Measurements from ENCODE around the gene RAD51B. TPM values are rescaled to one million over a fixed set of nuclear protein-coding genes. Genes with fewer than 3 reads are reported as not detected.

The RAD51B gene
- total and polyA plus RNA-seq, 2 of the 13 experiments (the other 11 are each of a cell fraction or from before 2014, with no cell fraction given), result 7.0 to 9.5 TPM

DNA sequence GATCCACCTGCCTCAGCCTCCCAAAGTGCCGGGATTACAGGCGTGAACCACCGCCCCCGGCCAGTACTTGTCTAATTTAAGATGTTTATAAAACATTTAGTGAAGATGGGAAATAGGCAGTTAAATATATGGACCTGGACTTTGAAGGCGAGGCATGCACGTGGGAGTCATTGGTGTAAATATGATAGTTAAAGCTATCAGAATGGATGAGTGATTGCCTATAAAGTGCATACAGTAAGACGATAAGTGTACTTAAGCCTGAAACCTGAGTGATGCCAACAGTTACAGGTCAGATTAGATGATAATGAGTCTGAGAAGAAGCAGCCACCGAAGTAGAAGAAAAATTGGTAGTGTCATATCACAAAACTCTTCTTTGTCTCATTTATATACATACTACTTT lies 11.5 kb downstream of the RAD51B start:
- no TSS peak for BruUV-seq (replicated peaks)
- Histone ChIP-seq H3K9ac (ENCODE audit: insufficient read depth, low read depth, low read length) (no peak overlapping the region), H2AFZ (ENCODE audit: low read length) (no peak overlapping the region), H3K4me2 (ENCODE audit: low read depth, low read length) (no peak overlapping the region), H3K36me3 (replicated peaks in 1 of 2; ENCODE audit: control insufficient read depth in 1 of 2, insufficient read depth in 2 of 2, low read length in 2 of 2) (peaks cover under 1 to 4% of the 10 kb centered on the region in 2 experiments; a peak in 3 of 5 replicates), H4K20me1 (ENCODE audit: insufficient read depth, low read length) (no peaks in the 10 kb centered on the region), H3K4me3 (replicated peaks in 1 of 3; ENCODE audit: insufficient read depth in 1 of 3, low read depth in 2 of 3, low read length in 3 of 3) (no peak overlapping the region), H3K4me1 (ENCODE audit: insufficient read depth, low read length) (peaks cover 8% of the 10 kb centered on the region; the same call in 1 of the 2 replicates), H3K27me3 (ENCODE audit: control insufficient read depth in 1 of 2, insufficient read depth in 2 of 2, low read length in 2 of 2) (no peaks in the 10 kb centered on the region), H3K79me2 (ENCODE audit: insufficient read depth, low read length) (no peaks in the 10 kb centered on the region), H3K9me3 (ENCODE audit: low read length) (no peaks in the 10 kb centered on the region), H3K27ac (ENCODE audit: extremely low read length, insufficient read depth, low read length) (no peak overlapping the region)
- CTCF ChIA-PET (ENCODE audit: low intra/inter-chr PET ratio, low total read pairs), result no interaction called here
- intact Hi-C loops (cut with micrococcal nuclease; ENCODE audit: unreplicated experiment) (no loop called here), in situ Hi-C loops (cut with HindIII; ENCODE audit: extremely low pct_ligation_motif_present, low pct_unique_long_range_greater_than_20kb) (no loop called here)
- 95% methylated on average over 8 of the region's 8 CpGs for WGBS (ENCODE audit: low lambda C conversion rate)
- ATAC-seq, result no peak
- DNase-seq (ENCODE audit: low spot score), result no peak
- TF ChIP-seq TAF15 (IDR thresholded peaks at IDR 0.05; ENCODE audit: low read depth, low read length, poor library complexity, severe bottlenecking) (no peak), ZNF572 (CRISPR knock-in tag; IDR thresholded peaks at IDR 0.05) (no peak), ZNF296 (CRISPR knock-in tag; conservative IDR thresholded peaks at IDR 0.05) (no peak), ZMYM2 (CRISPR knock-in tag; IDR thresholded peaks at IDR 0.05) (no peak), MED13 (CRISPR knock-in tag; IDR thresholded peaks at IDR 0.05) (no peak), KLF9 (CRISPR knock-in tag; IDR thresholded peaks at IDR 0.05; ENCODE audit: low read depth) (no peak), SIN3A (IDR thresholded peaks at IDR 0.05; ENCODE audit: borderline replicate concordance, low read depth, low read length) (no peak), ZFP36 (IDR thresholded peaks at IDR 0.05; ENCODE audit: borderline replicate concordance, low read depth, low read length, partially characterized antibody) (no peak)
- TF ChIP-seq, protein P1, sequence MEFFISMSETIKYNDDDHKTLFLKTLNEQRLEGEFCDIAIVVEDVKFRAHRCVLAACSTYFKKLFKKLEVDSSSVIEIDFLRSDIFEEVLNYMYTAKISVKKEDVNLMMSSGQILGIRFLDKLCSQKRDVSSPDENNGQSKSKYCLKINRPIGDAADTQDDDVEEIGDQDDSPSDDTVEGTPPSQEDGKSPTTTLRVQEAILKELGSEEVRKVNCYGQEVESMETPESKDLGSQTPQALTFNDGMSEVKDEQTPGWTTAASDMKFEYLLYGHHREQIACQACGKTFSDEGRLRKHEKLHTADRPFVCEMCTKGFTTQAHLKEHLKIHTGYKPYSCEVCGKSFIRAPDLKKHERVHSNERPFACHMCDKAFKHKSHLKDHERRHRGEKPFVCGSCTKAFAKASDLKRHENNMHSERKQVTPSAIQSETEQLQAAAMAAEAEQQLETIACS (CRISPR knock-in tag; IDR thresholded peaks at IDR 0.05), result no peak
- TF ChIP-seq, protein P2, sequence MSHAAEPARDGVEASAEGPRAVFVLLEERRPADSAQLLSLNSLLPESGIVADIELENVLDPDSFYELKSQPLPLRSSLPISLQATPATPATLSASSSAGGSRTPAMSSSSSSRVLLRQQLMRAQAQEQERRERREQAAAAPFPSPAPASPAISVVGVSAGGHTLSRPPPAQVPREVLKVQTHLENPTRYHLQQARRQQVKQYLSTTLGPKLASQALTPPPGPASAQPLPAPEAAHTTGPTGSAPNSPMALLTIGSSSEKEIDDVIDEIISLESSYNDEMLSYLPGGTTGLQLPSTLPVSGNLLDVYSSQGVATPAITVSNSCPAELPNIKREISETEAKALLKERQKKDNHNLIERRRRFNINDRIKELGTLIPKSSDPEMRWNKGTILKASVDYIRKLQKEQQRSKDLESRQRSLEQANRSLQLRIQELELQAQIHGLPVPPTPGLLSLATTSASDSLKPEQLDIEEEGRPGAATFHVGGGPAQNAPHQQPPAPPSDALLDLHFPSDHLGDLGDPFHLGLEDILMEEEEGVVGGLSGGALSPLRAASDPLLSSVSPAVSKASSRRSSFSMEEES (CRISPR knock-in tag; IDR thresholded peaks at IDR 0.05), result no peak
- TF ChIP-seq, protein P3, sequence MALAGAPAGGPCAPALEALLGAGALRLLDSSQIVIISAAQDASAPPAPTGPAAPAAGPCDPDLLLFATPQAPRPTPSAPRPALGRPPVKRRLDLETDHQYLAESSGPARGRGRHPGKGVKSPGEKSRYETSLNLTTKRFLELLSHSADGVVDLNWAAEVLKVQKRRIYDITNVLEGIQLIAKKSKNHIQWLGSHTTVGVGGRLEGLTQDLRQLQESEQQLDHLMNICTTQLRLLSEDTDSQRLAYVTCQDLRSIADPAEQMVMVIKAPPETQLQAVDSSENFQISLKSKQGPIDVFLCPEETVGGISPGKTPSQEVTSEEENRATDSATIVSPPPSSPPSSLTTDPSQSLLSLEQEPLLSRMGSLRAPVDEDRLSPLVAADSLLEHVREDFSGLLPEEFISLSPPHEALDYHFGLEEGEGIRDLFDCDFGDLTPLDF (CRISPR knock-in tag; IDR thresholded peaks at IDR 0.05), result no peak
- TF ChIP-seq, protein P4, sequence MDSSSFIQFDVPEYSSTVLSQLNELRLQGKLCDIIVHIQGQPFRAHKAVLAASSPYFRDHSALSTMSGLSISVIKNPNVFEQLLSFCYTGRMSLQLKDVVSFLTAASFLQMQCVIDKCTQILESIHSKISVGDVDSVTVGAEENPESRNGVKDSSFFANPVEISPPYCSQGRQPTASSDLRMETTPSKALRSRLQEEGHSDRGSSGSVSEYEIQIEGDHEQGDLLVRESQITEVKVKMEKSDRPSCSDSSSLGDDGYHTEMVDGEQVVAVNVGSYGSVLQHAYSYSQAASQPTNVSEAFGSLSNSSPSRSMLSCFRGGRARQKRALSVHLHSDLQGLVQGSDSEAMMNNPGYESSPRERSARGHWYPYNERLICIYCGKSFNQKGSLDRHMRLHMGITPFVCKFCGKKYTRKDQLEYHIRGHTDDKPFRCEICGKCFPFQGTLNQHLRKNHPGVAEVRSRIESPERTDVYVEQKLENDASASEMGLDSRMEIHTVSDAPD (CRISPR knock-in tag; IDR thresholded peaks at IDR 0.05), result no peak
- TF ChIP-seq, protein P5, sequence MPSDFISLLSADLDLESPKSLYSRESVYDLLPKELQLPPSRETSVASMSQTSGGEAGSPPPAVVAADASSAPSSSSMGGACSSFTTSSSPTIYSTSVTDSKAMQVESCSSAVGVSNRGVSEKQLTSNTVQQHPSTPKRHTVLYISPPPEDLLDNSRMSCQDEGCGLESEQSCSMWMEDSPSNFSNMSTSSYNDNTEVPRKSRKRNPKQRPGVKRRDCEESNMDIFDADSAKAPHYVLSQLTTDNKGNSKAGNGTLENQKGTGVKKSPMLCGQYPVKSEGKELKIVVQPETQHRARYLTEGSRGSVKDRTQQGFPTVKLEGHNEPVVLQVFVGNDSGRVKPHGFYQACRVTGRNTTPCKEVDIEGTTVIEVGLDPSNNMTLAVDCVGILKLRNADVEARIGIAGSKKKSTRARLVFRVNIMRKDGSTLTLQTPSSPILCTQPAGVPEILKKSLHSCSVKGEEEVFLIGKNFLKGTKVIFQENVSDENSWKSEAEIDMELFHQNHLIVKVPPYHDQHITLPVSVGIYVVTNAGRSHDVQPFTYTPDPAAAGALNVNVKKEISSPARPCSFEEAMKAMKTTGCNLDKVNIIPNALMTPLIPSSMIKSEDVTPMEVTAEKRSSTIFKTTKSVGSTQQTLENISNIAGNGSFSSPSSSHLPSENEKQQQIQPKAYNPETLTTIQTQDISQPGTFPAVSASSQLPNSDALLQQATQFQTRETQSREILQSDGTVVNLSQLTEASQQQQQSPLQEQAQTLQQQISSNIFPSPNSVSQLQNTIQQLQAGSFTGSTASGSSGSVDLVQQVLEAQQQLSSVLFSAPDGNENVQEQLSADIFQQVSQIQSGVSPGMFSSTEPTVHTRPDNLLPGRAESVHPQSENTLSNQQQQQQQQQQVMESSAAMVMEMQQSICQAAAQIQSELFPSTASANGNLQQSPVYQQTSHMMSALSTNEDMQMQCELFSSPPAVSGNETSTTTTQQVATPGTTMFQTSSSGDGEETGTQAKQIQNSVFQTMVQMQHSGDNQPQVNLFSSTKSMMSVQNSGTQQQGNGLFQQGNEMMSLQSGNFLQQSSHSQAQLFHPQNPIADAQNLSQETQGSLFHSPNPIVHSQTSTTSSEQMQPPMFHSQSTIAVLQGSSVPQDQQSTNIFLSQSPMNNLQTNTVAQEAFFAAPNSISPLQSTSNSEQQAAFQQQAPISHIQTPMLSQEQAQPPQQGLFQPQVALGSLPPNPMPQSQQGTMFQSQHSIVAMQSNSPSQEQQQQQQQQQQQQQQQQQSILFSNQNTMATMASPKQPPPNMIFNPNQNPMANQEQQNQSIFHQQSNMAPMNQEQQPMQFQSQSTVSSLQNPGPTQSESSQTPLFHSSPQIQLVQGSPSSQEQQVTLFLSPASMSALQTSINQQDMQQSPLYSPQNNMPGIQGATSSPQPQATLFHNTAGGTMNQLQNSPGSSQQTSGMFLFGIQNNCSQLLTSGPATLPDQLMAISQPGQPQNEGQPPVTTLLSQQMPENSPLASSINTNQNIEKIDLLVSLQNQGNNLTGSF (CRISPR knock-in tag; IDR thresholded peaks at IDR 0.05), result no peak
- POLR2A ChIA-PET, result no interaction called here
- FAIRE-seq, result no peak

Data from HepG2 (cell line).